ENCODE data around the gene ARRDC3.

GRCh38 chr5:91379914-91380490 is 3.1 kb downstream of the ARRDC3 start:
- peak in 2 of 12 donors; percentile 4 for TF ChIP-seq CTCF (IDR thresholded peaks at IDR 0.05)
- TF ChIP-seq POLR2A (IDR thresholded peaks at IDR 0.05), result peak; percentile 21 to 62

All from heart left ventricle (tissue), 13 donors.